Spleen (tissue), 7 donors: Measurements from ENCODE around the gene TTLL11.

ENCODE experiments used
- POLR2A ChIP-seq, 3 donors: fragments of 450-650 bp; IDR thresholded peaks; one replicate each; pipeline ENCODE4 v1.5.1; 2017; ENCODE audit warnings: antibody characterized with exemption in 3 of 3, mild to moderate bottlenecking in 1 of 3
- POLR2AphosphoS5 ChIP-seq, 3 donors: sonication (generic); formaldehyde crosslinking; IDR thresholded peaks; one replicate each; pipeline ENCODE4 v1.5.1; 2017; ENCODE audit warnings: antibody characterized with exemption in 3 of 3
- TF ChIP-seq, protein P1 (sequence below), 11 experiments: fragments of 200-600 bp in 7 of 11; fragments of 450-650 bp in 4 of 11; sonication (generic) in 4 of 11; IDR thresholded peaks in 8 of 11; conservative IDR thresholded peaks in 3 of 11; 1 replicate in 7 of 11; 2 replicates in 4 of 11; pipeline versions ENCODE4 v1.4.0 to v1.8.0; 2016 to 2021; ENCODE audit warnings: antibody characterized with exemption in 11 of 11, inconsistent platforms in 4 of 11, mild to moderate bottlenecking in 1 of 11
- donor health status: DM: no; HTN: no; CAD: no; lungs with moderate emphysema.
- donor health status: DM: no; HTN: no; CAD: no.
- donor health status: DM: no; HTN: no; CAD: no.

DNA sequence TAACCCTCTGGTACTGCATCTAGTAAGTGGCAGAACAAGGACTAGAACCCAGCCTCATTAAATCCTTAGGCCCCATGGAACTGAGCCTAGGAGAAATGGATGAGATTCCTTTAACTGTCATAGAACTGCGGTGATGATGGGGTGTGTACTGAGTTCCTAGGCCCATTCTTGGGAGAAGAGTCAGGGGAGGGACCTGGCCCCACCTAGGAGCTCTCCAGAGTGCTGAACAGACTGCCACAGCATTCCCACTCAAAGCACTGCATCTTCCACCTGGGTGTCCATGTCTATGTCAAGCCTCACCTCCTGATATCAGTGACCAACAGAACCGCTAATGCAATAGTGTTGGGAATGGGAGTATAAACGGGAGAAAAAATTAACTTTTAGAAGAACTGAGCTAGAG lies 36.6 kb downstream of the TTLL11 start:
- TF ChIP-seq, protein P1, sequence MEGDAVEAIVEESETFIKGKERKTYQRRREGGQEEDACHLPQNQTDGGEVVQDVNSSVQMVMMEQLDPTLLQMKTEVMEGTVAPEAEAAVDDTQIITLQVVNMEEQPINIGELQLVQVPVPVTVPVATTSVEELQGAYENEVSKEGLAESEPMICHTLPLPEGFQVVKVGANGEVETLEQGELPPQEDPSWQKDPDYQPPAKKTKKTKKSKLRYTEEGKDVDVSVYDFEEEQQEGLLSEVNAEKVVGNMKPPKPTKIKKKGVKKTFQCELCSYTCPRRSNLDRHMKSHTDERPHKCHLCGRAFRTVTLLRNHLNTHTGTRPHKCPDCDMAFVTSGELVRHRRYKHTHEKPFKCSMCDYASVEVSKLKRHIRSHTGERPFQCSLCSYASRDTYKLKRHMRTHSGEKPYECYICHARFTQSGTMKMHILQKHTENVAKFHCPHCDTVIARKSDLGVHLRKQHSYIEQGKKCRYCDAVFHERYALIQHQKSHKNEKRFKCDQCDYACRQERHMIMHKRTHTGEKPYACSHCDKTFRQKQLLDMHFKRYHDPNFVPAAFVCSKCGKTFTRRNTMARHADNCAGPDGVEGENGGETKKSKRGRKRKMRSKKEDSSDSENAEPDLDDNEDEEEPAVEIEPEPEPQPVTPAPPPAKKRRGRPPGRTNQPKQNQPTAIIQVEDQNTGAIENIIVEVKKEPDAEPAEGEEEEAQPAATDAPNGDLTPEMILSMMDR (IDR thresholded peaks at IDR 0.05 in 8 of 11, conservative IDR thresholded peaks at IDR 0.05 in 3 of 11): no peak
- TF ChIP-seq POLR2A (IDR thresholded peaks at IDR 0.05) (no peak), POLR2AphosphoS5 (IDR thresholded peaks at IDR 0.05) (no peak)
